ENCODE results near the gene VMP1.
"Not testable (repeated sequence)": the region's sequence is repeated elsewhere in the genome, so short reads cannot be mapped to it uniquely, and the experiment has no call there.

Gene VMP1

DNA sequence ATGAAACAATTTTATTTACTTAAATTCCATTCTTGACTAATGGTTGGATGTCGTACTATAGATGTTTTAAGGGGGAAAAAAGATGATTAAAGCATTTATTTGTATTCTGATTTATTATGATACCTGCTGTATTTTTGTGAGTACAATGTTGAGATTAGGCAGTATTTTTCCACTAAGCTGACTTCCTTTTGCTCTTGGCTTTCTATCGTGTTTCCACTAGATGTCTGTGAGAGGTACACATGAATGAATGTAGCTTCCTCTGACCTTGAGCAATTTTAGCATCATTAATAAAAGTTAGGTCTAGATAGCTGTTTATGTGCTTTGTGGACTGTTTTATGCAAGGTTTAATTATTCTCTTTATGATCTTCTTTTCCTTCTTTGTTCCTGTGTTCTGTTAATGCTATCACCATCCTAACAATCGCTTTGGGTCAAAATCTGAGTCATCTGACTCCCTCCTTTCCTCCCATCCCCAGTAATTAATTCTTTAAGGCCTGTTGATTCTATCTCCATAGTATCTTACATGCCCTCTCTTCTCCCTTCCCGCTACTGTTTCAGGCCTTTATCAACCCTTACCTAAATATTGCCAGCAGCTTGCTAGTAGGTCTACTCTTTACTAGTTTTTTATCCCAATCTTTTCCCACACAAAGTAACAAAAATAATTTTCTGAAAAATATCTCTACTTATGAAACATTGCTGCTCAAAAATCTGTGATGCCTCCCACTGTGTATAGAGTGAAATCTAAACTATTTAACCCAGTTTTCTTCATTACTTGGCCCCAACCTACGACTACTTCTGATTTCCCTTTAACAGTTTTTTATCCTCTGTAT lies 76.0 kb downstream of the VMP1 start:
- no peak for DNase-seq

GRCh38 chr17:59785091-59785799 lies 77.8 kb downstream of the VMP1 start:
- DNase-seq = no peak

GRCh38 chr17:59786213-59786535 lies 78.7 kb downstream of the VMP1 start:
- DNase-seq = peak; percentile 46

DNA sequence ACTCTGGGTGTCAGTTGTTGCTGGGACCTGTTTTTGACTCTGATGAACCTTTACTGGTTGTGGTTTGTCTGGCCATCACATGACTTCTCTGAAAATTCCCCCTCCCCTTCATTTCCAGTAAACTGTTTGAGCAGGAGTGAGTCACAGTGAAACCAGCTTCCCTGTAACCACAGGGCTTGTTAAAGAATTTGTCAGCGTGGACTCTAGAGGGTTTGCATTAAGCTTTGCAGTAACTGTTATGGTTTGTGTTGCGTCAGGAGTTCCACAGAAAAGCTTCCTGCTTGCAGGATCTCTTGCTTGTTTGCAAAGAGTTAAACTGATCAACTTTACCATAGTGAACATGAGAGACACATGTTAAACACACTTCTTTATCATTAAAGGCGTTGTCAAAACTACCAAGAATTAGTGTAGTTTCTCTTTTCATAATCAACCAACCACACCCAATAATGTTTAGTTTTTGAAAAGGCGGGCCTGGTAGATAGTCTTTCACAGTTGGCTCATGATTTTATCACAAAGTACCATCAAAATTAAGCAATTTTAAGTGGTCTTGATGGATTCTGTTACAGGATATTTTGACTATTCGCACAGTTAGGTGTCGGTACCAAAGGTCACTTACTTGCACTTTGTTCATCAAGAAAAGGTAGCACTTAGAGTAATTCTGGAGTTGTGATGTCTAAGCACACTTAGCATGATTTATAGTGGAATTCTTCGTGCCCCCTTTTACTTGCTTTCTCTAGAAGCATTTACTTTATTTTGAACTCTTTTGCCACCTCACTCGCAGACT lies 79.3 kb downstream of the VMP1 start:
- DNase-seq = peak; percentile 72

DNA sequence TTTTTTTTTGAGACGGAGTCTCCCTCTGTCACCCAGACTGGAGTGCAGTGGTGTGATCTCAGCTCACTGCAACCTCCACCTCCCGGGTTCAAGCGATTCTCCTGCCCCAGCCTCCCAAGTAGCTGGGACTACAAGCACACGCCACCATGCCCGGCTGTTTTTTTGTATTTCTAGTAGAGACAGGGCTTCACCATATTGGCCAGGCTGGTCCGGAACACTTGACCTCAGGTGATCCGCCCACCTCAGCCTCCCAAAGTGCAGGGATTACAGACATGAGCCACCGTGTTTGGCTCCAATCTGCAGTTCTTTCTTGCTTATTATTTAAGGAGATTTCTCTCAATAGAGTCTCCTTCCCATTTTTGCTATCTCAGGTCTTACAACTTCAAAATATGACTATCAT lies 82.4 kb downstream of the VMP1 start:
- not testable (repeated sequence) for DNase-seq

DNA sequence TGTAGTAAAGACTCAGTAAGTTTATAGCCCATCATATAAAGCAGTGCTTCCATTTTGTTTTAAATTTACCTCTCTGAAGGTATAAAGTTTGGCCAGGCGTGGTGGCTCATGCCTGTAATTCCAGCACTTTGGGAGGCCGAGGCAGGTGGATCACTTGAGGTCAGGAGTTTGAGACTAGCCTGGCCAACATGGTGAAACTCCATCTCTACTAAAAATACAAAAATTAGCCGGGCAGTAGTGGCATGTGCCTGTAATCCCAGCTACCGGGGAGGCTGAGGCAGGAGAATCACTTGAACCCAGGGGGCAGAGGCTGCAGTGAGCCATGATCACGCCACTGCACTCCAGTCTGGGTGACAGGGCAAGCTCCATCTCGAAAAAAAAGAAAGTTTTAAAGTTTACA lies 83.0 kb downstream of the VMP1 start:
- DNase-seq = not testable (repeated sequence)

DNA sequence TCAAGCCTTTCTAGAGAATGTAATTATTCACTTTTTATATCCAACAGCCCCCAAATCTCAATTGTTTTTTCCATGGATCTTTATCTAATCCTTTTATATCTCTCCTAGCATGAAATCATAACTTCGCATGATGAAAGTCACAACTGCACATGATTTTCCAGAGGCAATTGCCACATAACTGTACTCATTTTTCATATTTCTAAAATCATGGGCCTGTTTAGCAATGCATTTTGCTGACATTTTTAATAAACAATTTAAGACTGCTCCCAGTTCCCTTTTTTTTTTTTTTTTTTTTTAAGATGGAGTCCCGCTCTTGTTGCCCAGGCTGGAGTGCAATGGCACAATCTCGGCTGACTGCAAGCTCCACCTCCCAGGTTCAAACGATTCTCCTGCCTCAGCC lies 83.5 kb downstream of the VMP1 start:
- DNase-seq = no peak

- DNase-seq = no peak
Observed at GRCh38 chr17:59791603-59792457, 84.4 kb downstream of the VMP1 start.

DNA sequence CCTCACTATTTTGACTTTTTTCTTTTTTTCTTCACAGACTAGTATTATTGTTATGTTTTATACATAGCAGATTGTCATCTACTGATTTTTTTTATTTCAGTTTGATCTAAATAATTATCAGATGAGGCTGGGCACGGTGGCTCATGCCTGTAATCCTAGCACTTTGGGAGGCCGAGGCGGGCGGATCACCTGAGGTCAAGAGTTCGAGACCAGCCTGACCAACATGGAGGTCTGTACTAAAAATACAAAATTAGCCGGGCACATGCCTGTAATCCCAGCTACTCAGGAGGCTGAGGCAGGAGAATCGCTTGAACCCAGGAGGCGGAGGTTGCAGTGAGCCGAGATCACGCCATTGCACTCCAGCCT lies 85.0 kb downstream of the VMP1 start:
- DNase-seq = not testable (repeated sequence)

DNA sequence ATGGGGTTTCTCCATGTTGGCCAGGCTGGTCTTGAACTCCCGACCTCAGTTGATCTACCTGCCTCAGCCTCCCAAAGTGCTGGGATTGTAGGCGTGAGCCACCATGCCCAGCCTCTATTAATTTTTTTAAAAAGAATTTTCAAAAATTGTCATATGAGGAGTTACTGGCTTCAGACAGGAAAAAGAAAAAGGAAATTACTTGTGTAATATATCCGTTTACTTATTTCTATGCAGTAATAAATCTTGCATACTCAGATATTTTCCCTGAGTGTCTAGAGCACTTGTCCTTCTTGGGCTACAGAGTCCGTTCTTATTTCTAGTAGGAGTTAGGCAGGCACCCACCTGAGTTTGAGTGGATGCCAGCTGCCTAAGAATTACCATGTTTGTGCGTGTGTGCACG lies 85.8 kb downstream of the VMP1 start:
- no peak for DNase-seq

DNA sequence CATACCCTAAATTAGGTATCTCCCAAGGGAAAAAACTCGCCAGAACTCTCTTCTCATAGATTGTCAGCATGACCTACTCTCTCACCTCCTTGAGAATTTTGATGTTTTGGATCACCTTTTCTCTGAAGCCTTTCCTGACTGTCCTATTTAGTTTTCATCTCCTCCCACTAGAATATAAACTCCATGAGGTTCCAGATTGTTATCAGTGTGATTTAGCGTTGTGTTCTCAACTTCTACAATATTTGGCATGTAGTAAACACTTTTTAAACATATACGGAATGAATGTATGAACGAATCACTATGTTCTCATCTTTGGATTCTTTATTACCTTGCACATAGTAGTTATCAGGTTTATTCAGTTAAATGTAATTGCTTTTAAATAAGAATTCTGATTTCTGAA lies 88.7 kb downstream of the VMP1 start:
- DNase-seq = no peak

GRCh38 chr17:59796785-59797205 lies 89.3 kb downstream of the VMP1 start:
- no peak for DNase-seq

DNA sequence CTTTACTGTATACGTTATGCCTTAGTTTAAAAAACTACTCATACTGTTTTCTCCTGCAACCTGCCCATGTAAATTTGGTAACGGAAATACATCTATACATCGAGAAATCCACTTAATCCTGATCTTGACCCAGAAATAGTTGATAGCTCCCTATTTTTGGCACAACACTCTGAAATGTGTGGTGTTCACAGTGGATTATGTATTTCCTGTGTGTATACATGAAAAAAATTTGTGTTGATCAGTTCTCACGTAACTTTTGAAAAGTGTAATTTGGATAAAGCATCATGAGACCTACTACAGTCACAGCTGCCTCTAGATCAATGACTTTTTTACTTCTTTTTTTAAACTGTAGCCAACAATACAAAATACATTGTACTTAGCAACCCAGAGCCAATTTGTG lies 90.7 kb downstream of the VMP1 start:
- no peak for DNase-seq

DNA sequence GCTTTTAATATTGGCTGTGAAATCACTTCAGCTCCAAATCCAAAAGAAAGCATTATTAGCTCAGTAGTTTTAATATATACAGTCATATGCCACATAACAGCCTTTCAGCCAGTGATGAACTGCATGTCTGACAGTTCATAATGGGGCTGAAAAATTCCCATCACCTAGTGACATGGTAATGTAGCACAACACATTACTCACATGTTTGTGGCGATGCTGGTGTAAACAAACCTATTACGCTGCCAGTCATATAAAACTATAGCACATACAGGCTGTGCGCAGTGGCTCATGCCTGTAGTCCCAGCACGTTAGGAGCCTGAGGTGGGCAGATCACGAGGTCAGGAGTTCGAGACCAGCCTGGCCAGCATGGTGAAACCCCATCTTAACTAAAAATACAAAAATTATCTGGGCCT lies 93.1 kb downstream of the VMP1 start:
- DNase-seq = no peak

DNA sequence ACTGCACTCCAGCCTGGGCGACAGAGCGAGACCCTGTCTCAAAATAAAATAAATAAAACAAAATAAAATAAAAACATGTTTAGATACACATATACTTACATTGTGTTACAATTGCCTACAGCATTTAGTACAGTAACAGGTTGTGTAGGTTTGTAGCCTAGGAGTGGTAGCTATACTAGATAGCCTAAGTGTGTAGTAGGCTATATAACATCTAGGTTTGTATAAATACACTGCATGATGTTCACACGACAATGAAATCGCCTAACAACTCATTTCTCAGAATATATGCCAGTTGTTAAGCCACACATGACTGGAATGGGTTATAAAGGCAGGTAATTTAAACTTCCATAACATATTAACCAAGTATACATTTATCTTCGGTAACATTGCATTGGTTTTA lies 94.7 kb downstream of the VMP1 start:
- DNase-seq = no peak

DNA sequence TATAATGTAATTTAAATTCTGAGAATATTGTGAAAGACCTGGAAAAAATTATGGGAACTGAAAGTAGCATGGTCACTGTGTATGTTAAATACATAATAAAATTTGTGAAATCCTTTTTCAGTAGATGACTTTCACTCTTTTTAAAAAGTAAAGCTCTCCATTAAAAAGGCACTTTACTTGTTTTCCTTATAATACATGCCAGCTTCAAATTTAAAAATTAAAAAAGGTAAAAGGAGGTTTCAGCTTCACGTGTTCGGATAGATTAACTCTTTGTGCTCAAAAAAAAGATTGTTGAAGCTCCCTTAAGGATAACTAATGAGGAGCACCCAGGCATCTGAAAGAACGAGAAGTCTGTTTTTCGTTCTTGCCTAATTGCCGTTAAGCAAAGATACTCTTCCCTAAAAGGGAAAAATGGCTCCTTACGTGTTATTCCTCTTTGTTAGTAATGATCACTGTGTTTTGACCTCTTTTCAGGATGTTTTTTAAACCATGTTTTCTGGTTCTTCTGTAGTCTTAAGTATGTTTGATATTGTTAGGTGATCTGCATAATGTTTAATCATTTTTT lies 97.5 kb downstream of the VMP1 start:
- no peak for DNase-seq

DNA sequence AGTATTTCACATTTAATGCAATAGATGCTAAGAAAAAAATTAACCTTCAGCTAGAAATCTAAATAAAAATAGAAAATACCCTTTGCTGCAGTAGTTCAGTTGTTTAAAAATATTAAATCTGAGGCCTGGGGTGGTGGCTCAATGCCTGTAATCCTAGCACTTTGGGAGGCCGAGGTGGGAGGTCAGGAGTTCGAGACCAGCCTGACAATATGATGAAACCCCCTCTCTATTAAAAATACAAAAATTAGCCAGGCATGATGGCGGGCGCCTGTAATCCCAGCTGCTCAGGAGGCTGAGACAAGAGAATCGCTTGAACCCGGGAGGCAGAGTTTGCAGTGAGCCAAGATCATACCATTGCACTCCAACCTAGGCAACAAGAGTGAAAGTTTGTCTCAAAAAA lies 98.9 kb downstream of the VMP1 start:
- not testable (repeated sequence) for DNase-seq

GRCh38 chr17:59807892-59808509 lies 100.5 kb downstream of the VMP1 start:
- DNase-seq = no peak

- DNase-seq = no peak
Observed at GRCh38 chr17:59810894-59811153, 103.4 kb downstream of the VMP1 start.

DNA sequence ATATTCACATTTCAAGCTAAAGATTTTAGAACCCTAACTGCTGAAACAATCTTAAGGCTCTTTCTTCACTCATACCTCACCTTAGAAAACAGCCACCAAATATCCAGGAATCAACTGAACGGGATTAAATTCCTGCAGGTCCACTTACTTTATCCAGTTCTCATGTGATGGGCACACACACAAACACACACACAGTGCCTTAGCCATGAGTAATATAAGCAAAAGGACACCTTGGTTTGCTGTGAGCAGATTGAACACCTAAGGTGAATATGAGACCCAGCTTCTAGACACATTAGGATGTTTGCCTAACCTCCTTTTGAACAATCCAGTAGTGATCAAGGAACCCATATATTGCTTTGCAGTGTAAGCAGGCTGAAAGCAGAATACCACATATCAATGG lies 103.8 kb downstream of the VMP1 start:
- DNase-seq = no peak

- no peak for DNase-seq
Observed at GRCh38 chr17:59812139-59812538, 104.7 kb downstream of the VMP1 start.

GRCh38 chr17:59814276-59814675 lies 106.8 kb downstream of the VMP1 start:
- no peak for DNase-seq
